ENCODE results near the gene CYBRD1. TPM values are rescaled to one million over a fixed set of nuclear protein-coding genes. Genes with fewer than 3 reads are reported as not detected.

Gene CYBRD1
- total and polyA plus RNA-seq, 10 of the 15 experiments (the other 5 are each of a cell fraction or from before 2014, with no cell fraction given), result 10.8 to 51.9 (median 29.6) TPM

DNA sequence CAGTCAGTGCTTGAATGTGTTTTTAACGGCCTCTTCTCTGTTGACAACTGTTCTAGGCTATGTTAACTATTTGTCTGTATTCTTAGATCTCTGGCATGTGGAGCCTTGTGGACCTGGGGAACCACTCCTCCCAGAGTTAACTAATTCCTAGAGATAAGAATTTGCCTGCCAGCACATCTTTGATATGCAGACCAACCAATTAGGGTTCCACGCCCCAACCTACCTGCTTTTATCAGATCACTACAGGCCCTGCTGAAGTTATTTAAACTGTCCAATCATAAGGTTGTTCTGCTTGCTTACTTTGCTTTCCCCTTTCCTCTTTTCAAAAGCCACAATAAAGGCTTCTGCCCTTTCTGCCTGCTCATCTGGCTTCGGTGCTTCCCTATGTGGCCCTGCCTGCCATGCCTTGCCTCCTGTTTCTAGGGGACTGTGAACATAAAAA is 8.5 kb upstream of the CYBRD1 start (continued):
- peak; percentile 79 for TF ChIP-seq EED (IDR thresholded peaks at IDR 0.05; ENCODE audit: low read depth)
- TF ChIP-seq TCF12 (IDR thresholded peaks at IDR 0.05; ENCODE audit: low read depth, low read length), result 0 out of 2 replicates have a peak, but pooled peaks have one; percentile 16
- peak; percentile 89 for TF ChIP-seq RELB (IDR thresholded peaks at IDR 0.05; ENCODE audit: low read depth)
- TF ChIP-seq RAD51 (IDR thresholded peaks at IDR 0.05), result no peak
- TF ChIP-seq ETV6 (conservative IDR thresholded peaks at IDR 0.05 in 1 of 2, IDR thresholded peaks at IDR 0.05 in 1 of 2; ENCODE audit: borderline replicate concordance in 1 of 2, low read depth in 1 of 2), result no peak
- 0 out of 4 replicates have a peak, but pooled peaks of 1 of the 2 experiments have one; percentile 24 for TF ChIP-seq CEBPB (IDR thresholded peaks at IDR 0.05; ENCODE audit: borderline replicate concordance in 1 of 2, low read depth in 2 of 2, low read length in 2 of 2)
- peak; percentile 64; the same call in 1 of the 2 replicates for TF ChIP-seq MTA3 (IDR thresholded peaks at IDR 0.05; ENCODE audit: borderline replicate concordance, low read length)
- no peak for TF ChIP-seq TBL1XR1 (IDR thresholded peaks at IDR 0.05; ENCODE audit: low read depth, low read length)
- TF ChIP-seq ZBED1 (IDR thresholded peaks at IDR 0.05; ENCODE audit: borderline replicate concordance), result 0 out of 2 replicates have a peak, but pooled peaks have one; percentile 33
- 0 out of 2 replicates have a peak, but pooled peaks have one; percentile 40 for TF ChIP-seq CBFB (IDR thresholded peaks at IDR 0.05; ENCODE audit: low read depth)
- peak; percentile 64; the same call in 1 of the 2 replicates for TF ChIP-seq ATF2 (IDR thresholded peaks at IDR 0.05; ENCODE audit: low read length)
- TF ChIP-seq PAX5 (IDR thresholded peaks at IDR 0.05; ENCODE audit: borderline replicate concordance, low read depth, low read length), result peak; percentile 80
- no peak for TF ChIP-seq SRF (IDR thresholded peaks at IDR 0.05; ENCODE audit: low read depth in 2 of 2, low read length in 2 of 2)
- TF ChIP-seq MEF2B (IDR thresholded peaks at IDR 0.05; ENCODE audit: partially characterized antibody, poor library complexity, severe bottlenecking), result no peak
- no peak for TF ChIP-seq SMARCA5 (IDR thresholded peaks at IDR 0.05)
- TF ChIP-seq ZNF687 (IDR thresholded peaks at IDR 0.05), result peak; percentile 52; the same call in 1 of the 2 replicates
- peak; percentile 30; the same call in 1 of the 2 replicates for TF ChIP-seq JUNB (IDR thresholded peaks at IDR 0.05)
- TF ChIP-seq EP300 (IDR thresholded peaks at IDR 0.05; ENCODE audit: borderline replicate concordance in 1 of 2, control insufficient read depth in 1 of 2, low read depth in 2 of 2, low read length in 2 of 2), result peak; percentile 17 to 22; a peak in 1 of 4 replicates
- TF ChIP-seq DPF2 (IDR thresholded peaks at IDR 0.05), result peak; percentile 60
- peak in 1 of 2 experiments; percentile 8; a peak in 1 of 4 replicates for TF ChIP-seq BHLHE40 (IDR thresholded peaks at IDR 0.05; ENCODE audit: borderline replicate concordance in 1 of 2, low read depth in 2 of 2, low read length in 1 of 2)
- TF ChIP-seq IKZF2 (IDR thresholded peaks at IDR 0.05), result peak; percentile 75 to 91; a peak in 3 of 4 replicates
- no peak for TF ChIP-seq BACH1 (IDR thresholded peaks at IDR 0.05; ENCODE audit: borderline replicate concordance)
- TF ChIP-seq MTA2 (IDR thresholded peaks at IDR 0.05; ENCODE audit: low read depth), result peak; percentile 71; the same call in 1 of the 2 replicates
- peak; percentile 95 for TF ChIP-seq RUNX3 (IDR thresholded peaks at IDR 0.05; ENCODE audit: low read length)
